CD4-positive, alpha-beta T cell treated with Interleukin-17A for 1 hour (primary cell): Measurements from ENCODE around the gene WNT2B.

Source experiments
- DNase-seq: peaks from one replicate; pipeline ENCODE4 v3.0.0-alpha.2; 2020

WNT2B gene

GRCh38 chr1:112505400-112505785 is 3.4 kb upstream of the WNT2B start:
- no peak for DNase-seq

- DNase-seq, result no peak
These were observed 2.9 kb upstream of the WNT2B start for GRCh38 chr1:112505878-112506277.

GRCh38 chr1:112506306-112506705 is 2.5 kb upstream of the WNT2B start:
- DNase-seq, result no peak

- no peak for DNase-seq
These were observed 2.0 kb upstream of the WNT2B start for GRCh38 chr1:112506731-112507130.

GRCh38 chr1:112507336-112507735 is 1.4 kb upstream of the WNT2B start:
- DNase-seq, result no peak

GRCh38 chr1:112507921-112508277 is 866 bp upstream of the WNT2B start:
- DNase-seq, result peak; percentile 14

- DNase-seq, result peak; percentile 8
These were observed 367 bp downstream of the WNT2B start for GRCh38 chr1:112509005-112509659.

GRCh38 chr1:112509660-112510178 is 954 bp downstream of the WNT2B start:
- no peak for DNase-seq

GRCh38 chr1:112510340-112510739 is 1.6 kb downstream of the WNT2B start:
- DNase-seq, result no peak

- no peak for DNase-seq
These were observed 3.1 kb downstream of the WNT2B start for GRCh38 chr1:112511897-112512296.

- DNase-seq, result no peak
These were observed 4.5 kb downstream of the WNT2B start for GRCh38 chr1:112513112-112513870.

GRCh38 chr1:112514901-112515300 is 6.1 kb downstream of the WNT2B start:
- DNase-seq, result no peak

- no peak for DNase-seq
These were observed 6.7 kb downstream of the WNT2B start for GRCh38 chr1:112515311-112516009.

- no peak for DNase-seq
These were observed 7.4 kb downstream of the WNT2B start for GRCh38 chr1:112516141-112516540.

GRCh38 chr1:112517231-112517630 is 8.5 kb downstream of the WNT2B start:
- no peak for DNase-seq

GRCh38 chr1:112517646-112518045 is 8.9 kb downstream of the WNT2B start:
- no peak for DNase-seq

- no peak for DNase-seq
These were observed 9.4 kb downstream of the WNT2B start for GRCh38 chr1:112518186-112518585.

GRCh38 chr1:112520166-112520565 is 11.4 kb downstream of the WNT2B start:
- no peak for DNase-seq

- no peak for DNase-seq
These were observed 13.9 kb downstream of the WNT2B start for GRCh38 chr1:112522621-112523020.

GRCh38 chr1:112524251-112524650 is 15.5 kb downstream of the WNT2B start:
- no peak for DNase-seq

- DNase-seq, result no peak
These were observed 16.2 kb downstream of the WNT2B start for GRCh38 chr1:112524986-112525385.

- no peak for DNase-seq
These were observed 18.7 kb downstream of the WNT2B start for GRCh38 chr1:112527266-112528010.

GRCh38 chr1:112528076-112528475 is 19.3 kb downstream of the WNT2B start:
- no peak for DNase-seq
